Measurements from ENCODE around the gene POLG2. TPM values are rescaled to one million over a fixed set of nuclear protein-coding genes. Genes with fewer than 3 reads are reported as not detected.
"Not testable (repeated sequence)": the region's sequence is repeated elsewhere in the genome, so short reads cannot be mapped to it uniquely, and the experiment has no call there.

The POLG2 gene
- polyA plus RNA-seq, 1 donor from 2014 or later = 16.9 TPM

GRCh38 chr17:64441772-64442540, 54.9 kb downstream of the POLG2 start:
- no peaks in the 10 kb centered on the region for H3K36me3 ChIP-seq (ENCODE audit: insufficient read depth, low read length)
- H3K4me2 ChIP-seq (ENCODE audit: low read length) = no peak overlapping the region
- H3K4me3 ChIP-seq (ENCODE audit: low read length) = no peak overlapping the region
- no peak overlapping the region for H3K9ac ChIP-seq (ENCODE audit: low read length)
- H3K79me2 ChIP-seq (replicated peaks; ENCODE audit: insufficient read depth, low read length) = no peaks in the 10 kb centered on the region
- no peaks in the 10 kb centered on the region for H4K20me1 ChIP-seq (ENCODE audit: insufficient read depth)
- TF ChIP-seq RAD21 (conservative IDR thresholded peaks at IDR 0.05) (no peak), REST (IDR thresholded peaks at IDR 0.05; ENCODE audit: borderline replicate concordance) (no peak), EZH2 (IDR thresholded peaks at IDR 0.05; ENCODE audit: borderline replicate concordance, insufficient read depth, low read length, poor library complexity, severe bottlenecking) (no peak)
- peaks cover 6% of the 10 kb centered on the region for H3K9me3 ChIP-seq (ENCODE audit: low read length)
- no peak overlapping the region for H2AFZ ChIP-seq (ENCODE audit: low read depth, low read length)
- H3K27ac ChIP-seq (ENCODE audit: low read length) = no peak overlapping the region
- H3F3A ChIP-seq (ENCODE audit: insufficient read depth, low read length, poor library complexity, severe bottlenecking) = no peaks in the 10 kb centered on the region
- no peaks in the 10 kb centered on the region for H3K9me2 ChIP-seq (ENCODE audit: insufficient read depth, low read length)
- no peaks in the 10 kb centered on the region for H3K27me3 ChIP-seq (ENCODE audit: insufficient read depth, low read depth, low read length)

- H3K9ac ChIP-seq (ENCODE audit: low read length) = no peak overlapping the region
- TF ChIP-seq EP300 (conservative IDR thresholded peaks at IDR 0.05; ENCODE audit: poor library complexity, severe bottlenecking) (no peak), MXI1 (conservative IDR thresholded peaks at IDR 0.05; ENCODE audit: poor library complexity, severe bottlenecking) (no peak), TAF1 (IDR thresholded peaks at IDR 0.05; ENCODE audit: low read depth) (no peak), SMC3 (conservative IDR thresholded peaks at IDR 0.05; ENCODE audit: poor library complexity) (no peak), RAD21 (conservative IDR thresholded peaks at IDR 0.05) (no peak)
- no peaks in the 10 kb centered on the region for H4K20me1 ChIP-seq (ENCODE audit: insufficient read depth)
- H3K27ac ChIP-seq (ENCODE audit: low read length) = no peak overlapping the region
- no peaks in the 10 kb centered on the region for H3K9me2 ChIP-seq (ENCODE audit: insufficient read depth, low read length)
- H3K9me3 ChIP-seq (ENCODE audit: low read length) = peaks cover 6% of the 10 kb centered on the region
- H3K4me3 ChIP-seq (ENCODE audit: low read length) = no peak overlapping the region
- H3K79me2 ChIP-seq (replicated peaks; ENCODE audit: insufficient read depth, low read length) = no peaks in the 10 kb centered on the region
- no peak overlapping the region for H3K4me2 ChIP-seq (ENCODE audit: low read length)
- no peaks in the 10 kb centered on the region for H3K36me3 ChIP-seq (ENCODE audit: insufficient read depth, low read length)
- no peaks in the 10 kb centered on the region for H3K27me3 ChIP-seq (ENCODE audit: insufficient read depth, low read depth, low read length)
- H2AFZ ChIP-seq (ENCODE audit: low read depth, low read length) = no peak overlapping the region
- H3F3A ChIP-seq (ENCODE audit: insufficient read depth, low read length, poor library complexity, severe bottlenecking) = no peaks in the 10 kb centered on the region
Measured at GRCh38 chr17:64439956-64440355, 56.9 kb downstream of the POLG2 start.

GRCh38 chr17:64439521-64439920, 57.3 kb downstream of the POLG2 start:
- not testable (repeated sequence) for H3K4me2 ChIP-seq (ENCODE audit: low read length); H3K9ac ChIP-seq (ENCODE audit: low read length); H4K20me1 ChIP-seq (ENCODE audit: insufficient read depth); H3K27ac ChIP-seq (ENCODE audit: low read length); H3K27me3 ChIP-seq (ENCODE audit: insufficient read depth, low read depth, low read length); H2AFZ ChIP-seq (ENCODE audit: low read depth, low read length); H3K36me3 ChIP-seq (ENCODE audit: insufficient read depth, low read length); H3K9me2 ChIP-seq (ENCODE audit: insufficient read depth, low read length); H3K79me2 ChIP-seq (replicated peaks; ENCODE audit: insufficient read depth, low read length); H3K4me3 ChIP-seq (ENCODE audit: low read length); H3K9me3 ChIP-seq (ENCODE audit: low read length); H3F3A ChIP-seq (ENCODE audit: insufficient read depth, low read length, poor library complexity, severe bottlenecking)
